Fibroblast of villous mesenchyme (primary cell): ENCODE results near the gene PRDM15. TPM values are rescaled to one million over a fixed set of nuclear protein-coding genes. Genes with fewer than 3 reads are reported as not detected.

Experiments
- DNase-seq: peaks from one replicate; pipeline ENCODE4 v3.0.0-alpha.2; 2010; ENCODE audit warnings: low read depth
- H3K4me3 ChIP-seq: 2 replicates; pipeline ENCODE4 v1.5.1; 2011; ENCODE audit warnings: low read depth, mild to moderate bottlenecking, low read length
- CTCF ChIP-seq: IDR thresholded peaks from 2 replicates; pipeline ENCODE4 v1.5.1; 2012; ENCODE audit warnings: low read depth, mild to moderate bottlenecking, low read length; ENCODE audit not compliant: insufficient read depth
- total RNA-seq: library from RNA; depleted of rRNA; stranded (reverse); fragments of >200 nt; gene quantifications from 2 replicates; pipeline ENCODE4 v1.2.3, GENCODE V29; 2012

The PRDM15 gene
- total RNA-seq, 1 donor, result 5.2 TPM

GRCh38 chr21:41854426-41854995, 24.6 kb downstream of the PRDM15 start:
- no peak for DNase-seq
- no peak for TF ChIP-seq CTCF
- H3K4me3 ChIP-seq, result no peak overlapping the region

DNA sequence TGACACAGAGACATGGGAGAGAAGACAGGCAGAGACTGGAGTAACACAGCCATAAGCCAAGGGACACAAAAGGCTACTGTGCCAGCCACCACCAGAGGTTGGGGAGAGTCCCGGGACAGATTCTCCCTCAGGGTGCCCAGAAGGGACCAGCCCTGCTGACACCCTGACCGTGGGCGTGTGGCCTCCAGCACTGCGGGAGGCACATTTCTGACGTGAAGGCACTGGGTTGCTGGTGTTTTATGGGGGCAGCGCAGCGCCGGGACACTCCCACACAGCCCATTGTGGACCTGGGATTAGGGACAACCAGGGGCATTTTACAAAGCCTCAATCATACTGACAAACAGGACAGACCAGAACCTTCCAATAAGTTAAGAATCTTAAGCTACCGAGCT, 26.2 kb downstream of the PRDM15 start:
- TF ChIP-seq CTCF, result no peak
- no peak for DNase-seq
- H3K4me3 ChIP-seq, result no peak overlapping the region

GRCh38 chr21:41852151-41852928, 26.8 kb downstream of the PRDM15 start:
- TF ChIP-seq CTCF, result no peak
- H3K4me3 ChIP-seq, result no peak overlapping the region
- no peak for DNase-seq

GRCh38 chr21:41851090-41851790, 27.9 kb downstream of the PRDM15 start:
- DNase-seq, result no peak
- no peak for TF ChIP-seq CTCF
- H3K4me3 ChIP-seq, result no peak overlapping the region

DNA sequence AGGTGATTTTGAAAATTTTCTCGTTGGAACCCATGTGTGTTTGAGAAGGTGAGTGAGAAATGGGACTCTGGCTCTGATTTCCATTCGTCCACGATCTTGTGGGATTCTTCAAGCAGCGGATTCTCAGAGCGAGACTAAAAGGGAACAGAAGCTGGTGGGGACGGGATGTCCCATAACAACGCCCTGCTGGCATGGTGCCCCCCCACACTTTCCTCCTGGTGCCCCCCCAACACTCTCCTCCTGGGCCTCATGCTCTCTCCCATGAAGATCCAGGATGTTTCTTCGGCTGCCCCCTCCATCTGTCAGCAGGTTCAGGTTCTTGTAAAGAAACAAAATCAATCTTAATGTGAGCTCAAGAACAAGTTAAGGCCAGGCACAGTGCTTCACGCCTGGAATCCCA, 29.1 kb downstream of the PRDM15 start:
- no peak for DNase-seq
- TF ChIP-seq CTCF, result no peak
- no peak overlapping the region for H3K4me3 ChIP-seq

DNA sequence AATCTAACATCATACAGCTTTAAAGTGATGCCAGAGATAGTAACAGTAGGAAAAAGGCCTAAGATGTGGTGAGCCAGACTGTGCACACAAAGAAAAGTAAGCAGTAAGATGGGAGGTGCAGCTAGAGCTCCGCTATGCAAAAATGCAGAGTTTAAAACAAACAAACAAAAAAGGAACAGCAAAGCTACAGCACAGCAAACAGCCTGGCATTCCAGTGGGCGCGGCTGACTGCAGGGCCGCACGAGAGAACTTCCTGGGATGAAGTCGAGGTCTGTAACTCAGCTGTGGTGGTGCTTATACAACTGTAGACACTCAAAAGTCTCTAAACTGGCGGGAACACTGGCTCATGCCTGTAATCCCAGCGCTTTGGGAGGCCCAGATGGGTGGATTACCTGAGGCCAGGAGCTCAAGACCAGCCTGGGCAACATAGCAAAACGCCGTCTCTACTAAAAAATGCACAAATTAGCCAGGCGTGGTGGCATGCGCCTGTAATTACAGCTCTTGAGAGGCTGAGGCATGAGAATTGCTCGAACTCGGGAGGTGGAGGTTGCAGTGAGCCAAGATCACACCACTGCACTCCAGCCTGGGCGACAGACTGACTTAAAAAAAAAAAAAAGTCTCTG, 30.1 kb downstream of the PRDM15 start:
- H3K4me3 ChIP-seq, result no peak overlapping the region
- no peak for DNase-seq
- no peak for TF ChIP-seq CTCF
